Endometrium (tissue), 2 donors: Measurements from ENCODE around the gene VASH2.
A peak's percentile ranks its signal among the peaks of the same experiment; 100 is the strongest.
"Not testable (repeated sequence)": the region's sequence is repeated elsewhere in the genome, so short reads cannot be mapped to it uniquely, and the experiment has no call there.

Source experiments
- FAIRE-seq: peaks from 2 replicates; lab custom pipeline; 2012; peaks lifted over from hg19 to GRCh38; lab: Jason Lieb, UNC
- donor health status: control.
- donor health status: control.

VASH2 gene

GRCh38 chr1:212950243-212951125 lies at the start of gene VASH2:
Gene VASH2 (plus strand): TSS chr1:212950541. CDS start chr1:212951543, 1,002 bp downstream.
- FAIRE-seq, result peak; percentile 37

- no peak for FAIRE-seq
Measured at GRCh38 chr1:212901290-212901689, 49.1 kb upstream of the VASH2 start.

GRCh38 chr1:212902054-212902453 lies 48.3 kb upstream of the VASH2 start:
- no peak for FAIRE-seq

GRCh38 chr1:212903664-212904063 lies 46.7 kb upstream of the VASH2 start:
- no peak for FAIRE-seq

- not testable (repeated sequence) for FAIRE-seq
Measured at GRCh38 chr1:212908071-212908470, 42.3 kb upstream of the VASH2 start.

- FAIRE-seq, result no peak
Measured at GRCh38 chr1:212908971-212909370, 41.4 kb upstream of the VASH2 start.

GRCh38 chr1:212909652-212910063 lies 40.7 kb upstream of the VASH2 start:
- no peak for FAIRE-seq

- FAIRE-seq, result not testable (repeated sequence)
Measured at GRCh38 chr1:212910213-212910612, 40.1 kb upstream of the VASH2 start.

- FAIRE-seq, result not testable (repeated sequence)
Measured at GRCh38 chr1:212913638-212914037, 36.7 kb upstream of the VASH2 start.

- not testable (repeated sequence) for FAIRE-seq
Measured at GRCh38 chr1:212914110-212914509, 36.2 kb upstream of the VASH2 start.

GRCh38 chr1:212914789-212915188 lies 35.6 kb upstream of the VASH2 start:
- FAIRE-seq, result no peak

- no peak for FAIRE-seq
Measured at GRCh38 chr1:212915245-212916091, 34.9 kb upstream of the VASH2 start.

GRCh38 chr1:212916481-212917133 lies 33.7 kb upstream of the VASH2 start:
- FAIRE-seq, result no peak

- FAIRE-seq, result no peak
Measured at GRCh38 chr1:212917134-212917485, 33.2 kb upstream of the VASH2 start.

- no peak for FAIRE-seq
Measured at GRCh38 chr1:212917858-212918257, 32.5 kb upstream of the VASH2 start.

GRCh38 chr1:212918824-212919223 lies 31.5 kb upstream of the VASH2 start:
- no peak for FAIRE-seq

GRCh38 chr1:212920246-212920645 lies 30.1 kb upstream of the VASH2 start:
- FAIRE-seq, result no peak

- FAIRE-seq, result no peak
Measured at GRCh38 chr1:212920896-212921295, 29.4 kb upstream of the VASH2 start.

- FAIRE-seq, result no peak
Measured at GRCh38 chr1:212922016-212922415, 28.3 kb upstream of the VASH2 start.

- no peak for FAIRE-seq
Measured at GRCh38 chr1:212926372-212926771, 24.0 kb upstream of the VASH2 start.

GRCh38 chr1:212928323-212929291 lies 21.7 kb upstream of the VASH2 start:
- no peak for FAIRE-seq
